IPS-20b (cell line): ENCODE results near the gene GUCY2C.

Source experiments
- H3K27ac ChIP-seq: one replicate; pipeline ENCODE4 v1.5.1; 2013; ENCODE audit warnings: low read length
- H3K27me3 ChIP-seq: 2 replicates; pipeline ENCODE4 v1.6.1; 2013; ENCODE audit warnings: mild to moderate bottlenecking, low read length, inconsistent platforms; ENCODE audit not compliant: insufficient read depth
- H3K36me3 ChIP-seq: 2 replicates; pipeline ENCODE4 v1.6.1; 2013; ENCODE audit warnings: low read depth, mild to moderate bottlenecking, inconsistent platforms, low read length, moderate library complexity; ENCODE audit not compliant: insufficient read depth
- H3K4me1 ChIP-seq: 2 replicates; pipeline ENCODE4 v1.6.1; 2013; ENCODE audit warnings: mild to moderate bottlenecking, control low read depth, inconsistent platforms, low read length, moderate library complexity; ENCODE audit not compliant: insufficient read depth
- H3K4me3 ChIP-seq: 2 replicates; pipeline ENCODE4 v1.5.1; 2013; ENCODE audit warnings: mild to moderate bottlenecking, low read length, inconsistent platforms
- H3K9ac ChIP-seq: 2 replicates; pipeline ENCODE4 v1.6.1; 2013; ENCODE audit warnings: low read depth, mild to moderate bottlenecking, inconsistent platforms, low read length, moderate library complexity
- H3K9me3 ChIP-seq: 2 replicates; pipeline ENCODE4 v1.6.1; 2013; ENCODE audit warnings: mild to moderate bottlenecking, low read depth, low read length, inconsistent platforms; ENCODE audit not compliant: insufficient read depth

GUCY2C gene

GRCh38 chr12:14564336-14564959 is 132.0 kb downstream of the GUCY2C start:
- no peaks in the 10 kb centered on the region for H3K9me3 ChIP-seq
- peaks cover 21% of the 10 kb centered on the region for H3K27me3 ChIP-seq
- H3K36me3 ChIP-seq: no peaks in the 10 kb centered on the region
- H3K4me1 ChIP-seq: no peaks in the 10 kb centered on the region
- no peak overlapping the region for H3K4me3 ChIP-seq
- no peak overlapping the region for H3K27ac ChIP-seq
- no peak overlapping the region for H3K9ac ChIP-seq

- no peak overlapping the region for H3K27ac ChIP-seq
- no peaks in the 10 kb centered on the region for H3K36me3 ChIP-seq
- H3K4me1 ChIP-seq: no peaks in the 10 kb centered on the region
These were observed 133.4 kb downstream of the GUCY2C start for GRCh38 chr12:14563046-14563445.

More at GRCh38 chr12:14563046-14563445, 133.4 kb downstream of the GUCY2C start:
- Histone ChIP-seq H3K4me3 (no peak overlapping the region), H3K9ac (no peak overlapping the region), H3K27me3 (peaks cover 12% of the 10 kb centered on the region; the same call in 1 of the 2 replicates), H3K9me3 (no peaks in the 10 kb centered on the region)
